Measurements from ENCODE around the gene INTS15. TPM values are rescaled to one million over a fixed set of nuclear protein-coding genes. Genes with fewer than 3 reads are reported as not detected.

Gene INTS15
- total and polyA plus RNA-seq, 2 donors (not counting 3 experiments of a cell fraction or from before 2014, with no cell fraction given), result 35.7 to 51.6 TPM

GRCh38 chr7:6643915-6644625 is 54.2 kb downstream of the INTS15 start:
- DNase-seq (ENCODE audit: low read depth, low spot score) (no peak), FAIRE-seq (no peak)
- H4K20me1 ChIP-seq (replicated peaks; ENCODE audit: control insufficient read depth, extremely low read depth, insufficient read depth, low read length), result no peaks in the 10 kb centered on the region
- H2AFZ ChIP-seq (ENCODE audit: low read depth, low read length), result no peak overlapping the region
- no peak overlapping the region for H3K9ac ChIP-seq (replicated peaks; ENCODE audit: extremely low read depth, insufficient read depth, low read length)
- no TSS peak for BruUV-seq (replicated peaks)
- no peaks in the 10 kb centered on the region for H3K9me1 ChIP-seq (replicated peaks; ENCODE audit: control insufficient read depth, extremely low read depth, insufficient read depth, low read length)
- intact Hi-C loops (cut with micrococcal nuclease), result no loop called here
- TF ChIP-seq POLR2AphosphoS5 (IDR thresholded peaks at IDR 0.05; ENCODE audit: insufficient read depth, low read depth, low read length) (no peak), POLR2A (IDR thresholded peaks at IDR 0.05; ENCODE audit: low read depth, low read length) (no peak), EZH2 (IDR thresholded peaks at IDR 0.05; ENCODE audit: borderline replicate concordance, low read depth, low read length, severe bottlenecking) (no peak), GATA2 (IDR thresholded peaks at IDR 0.05; ENCODE audit: insufficient read depth, insufficient read length, low read depth, low read length) (no peak), MYC (IDR thresholded peaks at IDR 0.05; ENCODE audit: low read depth, low read length) (no peak), CTCF (IDR thresholded peaks at IDR 0.05; ENCODE audit: extremely low read depth in 1 of 2, insufficient read depth in 1 of 2, low read depth in 1 of 2, low read length in 2 of 2) (no peak), FOS (IDR thresholded peaks at IDR 0.05; ENCODE audit: borderline replicate concordance, insufficient read depth, low read length) (no peak), JUN (IDR thresholded peaks at IDR 0.05; ENCODE audit: borderline replicate concordance, insufficient read depth, insufficient read length, low read depth) (no peak), MAX (IDR thresholded peaks at IDR 0.05; ENCODE audit: insufficient read depth, insufficient read length) (no peak)
- H3K36me3 ChIP-seq (ENCODE audit: control insufficient read depth in 2 of 2, extremely low read depth in 1 of 2, insufficient read depth in 2 of 2, low read length in 2 of 2), result peaks cover 10 to 46% of the 10 kb centered on the region in 2 experiments
- H3K4me2 ChIP-seq (ENCODE audit: insufficient read depth, low read length), result no peak overlapping the region
- H3K27me3 ChIP-seq (ENCODE audit: control insufficient read depth in 2 of 2, insufficient read depth in 2 of 2, low read length in 2 of 2), result no peaks in the 10 kb centered on the region
- H3K4me1 ChIP-seq (ENCODE audit: control insufficient read depth, extremely low read depth, insufficient read depth, low read length), result peaks cover 3% of the 10 kb centered on the region
- dilution Hi-C loops (cut with MboI; ENCODE audit: extremely low pct_ligation_motif_present, low sequenced_read_pairs), result no loop called here
- H3K9me3 ChIP-seq (replicated peaks; ENCODE audit: control insufficient read depth, insufficient read depth, low read length), result no peaks in the 10 kb centered on the region
- peaks cover 6% of the 10 kb centered on the region for H3K79me2 ChIP-seq (ENCODE audit: control insufficient read depth, insufficient read depth, low read length)
- H3K4me3 ChIP-seq (replicated peaks in 1 of 3; ENCODE audit: insufficient read depth in 1 of 3, low read depth in 1 of 3, low read length in 3 of 3), result no peak overlapping the region
- ChIA-PET POLR2A (no interaction called here), CTCF (no interaction called here)
- H3K27ac ChIP-seq (ENCODE audit: insufficient read depth, low read depth, low read length), result no peak overlapping the region
